ENCODE measurements around the gene CHD6.
"Not testable (repeated sequence)": the region's sequence is repeated elsewhere in the genome, so short reads cannot be mapped to it uniquely, and the experiment has no call there.

CHD6 gene

DNA sequence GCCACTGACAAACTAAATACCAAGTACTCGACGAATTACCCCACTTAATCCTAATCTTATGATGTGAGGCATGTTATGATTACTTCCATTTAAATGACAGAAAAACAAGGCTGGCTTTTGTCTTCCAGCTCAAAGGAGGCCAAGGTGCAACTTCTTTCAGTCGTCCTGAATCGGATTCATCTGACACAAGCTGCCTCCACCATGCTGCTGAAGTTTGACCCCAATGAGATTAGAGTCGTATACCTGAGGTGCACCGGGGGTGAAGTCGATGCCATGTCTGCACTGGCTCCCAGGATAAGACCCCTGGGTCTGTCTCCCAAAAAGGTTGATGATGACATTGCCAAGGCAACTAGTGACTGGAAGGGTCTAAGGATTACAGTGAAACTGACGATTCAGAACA lies 71.0 kb downstream of the CHD6 start:
- no peak for DNase-seq (ENCODE audit: low read depth in 2 of 2)

DNA sequence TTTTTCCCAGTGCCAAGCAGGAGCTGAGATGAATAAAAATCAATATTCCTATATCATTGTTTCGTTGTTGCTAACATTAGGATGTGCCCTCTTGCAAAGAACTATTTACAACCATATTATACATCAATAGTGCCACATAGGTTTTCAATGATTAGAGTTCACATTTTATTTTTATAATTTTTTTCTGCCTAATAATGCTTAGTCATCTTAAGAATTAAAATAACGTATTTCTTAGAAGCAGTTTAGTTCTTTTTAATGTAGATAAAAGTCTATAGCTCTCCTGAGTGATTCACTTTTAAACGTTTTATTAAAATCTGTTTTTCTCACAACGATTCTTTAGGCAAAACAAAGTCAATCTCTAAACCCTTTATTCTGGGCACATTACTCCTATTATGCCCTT lies 71.6 kb downstream of the CHD6 start:
- DNase-seq (ENCODE audit: low read depth in 2 of 2), result no peak

DNA sequence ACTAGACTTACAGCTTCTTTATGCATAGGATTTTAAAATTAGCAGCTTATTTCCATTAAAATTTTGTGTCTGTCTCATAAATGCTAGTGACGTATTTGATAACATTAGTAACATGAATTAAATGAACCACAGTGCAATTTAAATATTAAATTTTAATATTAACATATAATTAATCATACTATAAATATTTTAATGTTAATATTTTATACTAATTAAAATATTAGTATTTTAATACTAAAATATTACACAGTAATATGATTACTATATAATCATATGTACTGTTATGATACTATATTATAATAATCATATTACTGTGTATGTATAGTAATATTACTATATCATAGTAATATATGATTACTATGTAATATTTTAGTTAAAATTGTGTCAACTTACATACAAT lies 73.7 kb downstream of the CHD6 start:
- DNase-seq (ENCODE audit: low read depth in 2 of 2), result no peak

DNA sequence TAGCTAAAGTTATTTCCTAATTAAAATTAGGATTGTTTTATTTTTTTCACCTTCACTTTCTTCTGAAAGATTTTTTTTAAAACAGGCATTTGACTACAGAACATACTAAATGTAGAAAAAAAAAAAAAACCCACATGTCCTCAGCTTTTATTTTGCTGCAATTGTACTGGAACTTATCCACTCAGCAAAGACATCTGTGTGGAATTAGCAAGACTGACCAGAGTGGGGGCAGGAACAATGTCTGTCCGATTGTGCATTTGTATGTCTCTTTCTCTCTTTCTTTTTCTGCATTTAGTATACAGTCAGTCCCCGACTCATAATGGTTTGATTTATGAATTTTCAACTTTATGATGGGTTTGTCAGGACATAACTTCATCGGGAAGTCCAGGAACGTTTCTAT lies 77.3 kb downstream of the CHD6 start:
- DNase-seq (ENCODE audit: low read depth in 2 of 2), result no peak

DNA sequence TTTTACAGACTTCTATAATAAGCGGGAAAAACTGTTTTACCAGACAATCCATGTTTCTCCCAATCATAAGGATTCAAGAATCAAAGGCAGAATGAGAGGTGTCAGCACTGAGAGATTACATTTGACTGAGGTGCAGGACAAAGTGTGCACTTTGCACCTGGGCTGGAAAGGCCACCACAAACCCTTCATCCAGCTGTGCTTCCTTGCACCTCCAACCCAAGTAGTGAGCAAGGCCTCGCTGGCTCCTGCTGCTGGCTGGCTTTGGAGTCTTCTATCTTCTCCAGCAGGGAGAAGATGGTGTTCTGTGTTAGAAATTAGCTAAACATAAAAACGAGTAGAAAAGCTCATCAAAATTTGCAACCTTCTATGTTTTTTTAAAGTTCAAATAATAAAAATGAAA lies 77.7 kb downstream of the CHD6 start:
- DNase-seq (ENCODE audit: low read depth in 2 of 2), result no peak

DNA sequence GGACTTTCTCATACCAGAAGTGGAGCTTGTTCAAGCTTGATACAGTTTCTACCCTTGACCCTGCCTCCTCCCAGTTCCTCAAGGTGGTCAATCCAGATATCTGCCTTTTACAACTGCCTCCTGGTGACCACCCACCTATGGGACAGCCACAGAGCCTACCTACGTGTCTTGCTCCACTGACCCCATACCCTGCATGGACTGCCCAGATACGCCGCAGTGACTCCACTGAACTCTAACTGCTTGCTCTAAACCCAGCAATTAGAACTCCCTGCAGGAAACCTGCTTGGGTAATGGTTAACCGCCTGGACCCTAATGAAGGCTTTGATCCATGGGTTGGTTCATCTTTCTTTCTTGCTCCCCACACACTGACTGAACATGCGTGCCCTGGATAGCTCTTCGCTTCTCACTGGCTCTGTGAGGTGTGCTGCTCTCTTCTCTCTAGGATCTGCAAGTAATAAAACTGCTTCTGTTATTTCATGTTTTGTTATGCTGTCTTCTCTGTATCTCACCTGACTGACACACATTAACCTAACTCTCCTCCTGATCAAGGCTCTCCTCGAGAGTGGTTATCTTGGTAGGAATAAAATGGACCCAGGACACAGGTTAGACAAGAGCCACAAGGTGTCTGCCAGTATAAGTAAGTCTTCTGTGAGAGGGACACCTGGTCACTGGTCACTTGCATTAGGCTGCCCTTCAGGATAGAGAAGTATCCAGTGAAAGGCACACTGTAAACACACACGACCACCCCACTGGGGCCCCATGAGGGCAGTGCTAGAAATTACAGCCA lies 79.2 kb downstream of the CHD6 start:
- DNase-seq (ENCODE audit: low read depth in 2 of 2), result no peak

DNA sequence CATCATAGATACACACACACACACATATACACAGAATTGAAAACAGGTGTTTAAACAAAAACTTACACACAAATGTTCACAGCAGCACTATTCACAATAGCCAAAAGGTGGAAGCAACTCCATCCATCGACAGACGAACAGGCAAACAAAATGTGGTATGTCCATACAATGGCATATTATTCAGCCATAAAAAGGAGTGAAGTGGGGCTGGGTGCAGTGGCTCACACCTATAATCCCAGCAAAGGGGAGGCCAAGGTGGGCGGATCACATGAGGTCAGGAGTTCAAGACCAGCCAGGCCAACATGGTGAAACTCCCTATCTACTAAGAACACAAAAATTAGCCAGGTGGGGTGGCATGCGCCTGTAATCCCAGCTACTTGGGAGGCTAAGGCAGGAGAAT lies 80.3 kb downstream of the CHD6 start:
- no peak for DNase-seq (ENCODE audit: low read depth in 2 of 2)

DNA sequence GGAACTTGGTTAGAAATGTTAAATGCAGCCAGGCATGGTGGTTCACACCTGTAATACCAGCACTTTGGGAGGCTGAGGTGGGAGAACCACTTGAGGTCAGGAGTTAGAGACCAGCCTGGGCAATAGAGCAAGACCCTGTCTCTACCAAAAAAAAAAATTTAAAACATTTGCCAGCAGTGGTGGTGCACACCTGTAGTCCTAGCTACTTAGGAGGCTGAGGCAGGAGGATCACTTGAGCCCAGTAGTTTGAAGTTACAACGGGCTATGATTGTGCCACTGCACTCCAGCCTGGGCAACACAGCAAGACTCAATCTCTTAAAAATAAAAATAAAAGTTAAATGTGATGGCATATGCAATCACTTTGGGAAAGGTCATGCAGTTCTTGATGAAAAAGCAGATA lies 82.6 kb downstream of the CHD6 start:
- DNase-seq (ENCODE audit: low read depth in 2 of 2), result not testable (repeated sequence)

DNA sequence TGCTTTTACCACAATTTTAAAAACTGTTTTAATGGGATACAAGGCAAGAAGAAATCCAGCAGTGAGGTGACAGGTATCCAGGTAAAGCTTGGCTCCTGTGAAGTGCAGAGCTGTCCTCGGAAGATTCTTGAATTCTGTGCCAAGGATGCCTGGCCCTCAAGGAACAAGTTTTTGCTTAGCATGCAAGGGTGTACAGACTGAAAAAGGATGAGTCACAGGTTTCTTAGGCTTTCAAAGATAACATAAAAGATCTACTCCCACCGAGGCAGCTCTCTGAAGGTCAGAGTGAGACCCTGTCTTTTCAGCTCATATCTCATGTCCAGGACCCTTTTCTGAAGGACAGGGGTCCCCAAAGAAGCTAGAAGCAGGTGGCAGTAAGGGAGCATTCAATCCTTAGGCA lies 83.3 kb downstream of the CHD6 start:
- DNase-seq (ENCODE audit: low read depth in 2 of 2), result no peak

DNA sequence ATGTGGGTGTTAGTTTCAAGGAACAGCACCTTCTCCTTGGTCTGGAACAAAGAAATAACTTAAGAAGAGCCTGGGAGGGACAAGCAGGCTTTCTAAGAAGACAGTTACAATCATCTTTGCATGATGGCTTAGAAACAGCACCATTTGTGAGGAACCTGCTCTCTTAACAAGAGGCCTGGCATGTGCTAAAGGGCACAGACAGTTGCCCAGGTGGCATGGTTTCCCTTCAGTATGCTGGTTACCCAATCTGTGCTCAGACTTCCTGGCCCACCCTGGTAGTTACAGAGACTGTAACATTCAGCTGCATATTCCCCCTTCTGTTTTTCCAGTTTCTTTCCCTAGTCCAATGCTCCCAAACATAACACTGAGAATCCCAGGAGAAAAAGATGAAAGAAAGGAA lies 84.0 kb downstream of the CHD6 start:
- DNase-seq (ENCODE audit: low read depth in 2 of 2), result no peak

DNA sequence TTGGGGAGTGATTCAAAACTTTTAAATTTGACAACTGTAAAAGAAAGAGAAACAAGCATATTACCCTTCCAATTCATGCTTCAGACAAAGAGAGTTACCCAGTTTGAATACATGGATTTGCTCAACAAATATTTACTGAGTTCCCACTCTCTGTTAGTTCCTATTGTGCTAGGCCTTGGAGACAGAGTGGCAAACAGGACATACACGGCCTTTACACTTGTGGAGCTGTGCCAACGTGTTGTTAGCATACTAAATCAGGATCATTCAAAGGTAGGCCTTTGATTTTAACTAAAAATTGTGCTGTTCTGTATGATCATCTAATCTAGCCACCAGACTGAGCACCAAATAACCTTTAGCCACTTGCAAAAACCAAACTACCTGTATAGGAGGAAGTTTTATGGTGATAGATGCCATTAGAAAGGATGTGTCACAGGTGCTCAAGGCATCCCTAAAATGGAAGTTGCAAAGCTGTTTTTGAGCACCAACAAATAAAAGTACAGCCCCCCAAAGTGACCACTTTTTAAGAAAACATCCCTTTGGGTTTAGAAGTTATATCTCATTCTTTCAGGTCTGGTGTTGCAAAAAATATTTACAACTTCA lies 84.5 kb downstream of the CHD6 start:
- no peak for DNase-seq (ENCODE audit: low read depth in 2 of 2)

DNA sequence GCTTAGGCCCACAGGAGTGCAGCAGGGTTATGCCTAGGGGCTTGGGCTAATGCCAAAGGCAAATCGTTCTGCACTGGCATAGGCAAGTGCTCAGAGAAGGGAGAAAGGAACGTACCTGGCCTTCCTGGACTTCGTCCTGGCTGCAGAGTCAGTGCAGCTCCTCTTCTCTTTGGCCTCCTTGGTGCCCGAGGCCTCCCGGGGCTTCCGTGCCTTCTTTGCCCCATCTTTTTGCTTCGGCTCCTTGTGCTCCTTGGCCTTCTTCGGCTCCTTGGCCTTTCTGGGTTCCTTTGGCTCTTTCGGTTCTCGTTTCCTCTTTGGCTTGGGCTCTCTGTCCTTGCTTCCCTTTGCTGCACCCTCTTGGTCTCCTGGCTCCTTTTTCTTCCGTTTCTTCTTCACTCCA lies 85.2 kb downstream of the CHD6 start:
- DNase-seq (ENCODE audit: low read depth in 2 of 2), result no peak

DNA sequence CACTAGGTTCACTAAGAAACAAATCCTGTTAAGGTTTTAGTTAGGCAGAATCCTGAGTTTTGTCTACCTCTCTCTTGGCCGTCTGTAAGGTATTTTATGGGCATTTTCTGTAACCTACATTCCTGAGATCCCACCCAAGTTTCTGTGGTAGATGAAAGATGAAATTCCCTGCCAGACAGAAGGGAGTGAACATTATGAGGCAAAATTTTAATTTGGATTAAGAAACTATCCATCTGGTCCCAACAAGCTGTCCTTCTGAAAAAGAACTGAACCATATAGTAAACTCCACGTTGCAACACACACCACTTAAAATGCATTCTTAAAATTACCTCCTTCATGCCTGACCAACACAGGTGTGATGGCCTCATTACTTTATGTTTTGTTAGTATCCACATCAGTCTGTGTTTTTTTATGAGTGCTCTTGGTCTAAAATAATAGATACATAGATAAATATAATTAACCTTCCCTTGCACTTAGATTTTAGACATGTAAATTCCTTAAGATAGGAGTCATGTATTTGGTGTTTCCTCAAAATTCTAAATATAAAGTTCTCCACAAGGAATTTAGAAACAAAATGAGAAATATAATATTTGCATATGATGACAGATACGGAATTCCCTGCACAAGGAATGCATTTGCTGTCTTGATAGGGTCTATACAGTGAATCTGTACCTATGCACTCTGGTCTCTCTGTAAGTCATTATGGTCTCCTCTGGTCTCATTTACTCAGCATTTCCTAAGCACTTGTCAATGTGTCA lies 86.5 kb downstream of the CHD6 start:
- no peak for DNase-seq (ENCODE audit: low read depth in 2 of 2)

DNA sequence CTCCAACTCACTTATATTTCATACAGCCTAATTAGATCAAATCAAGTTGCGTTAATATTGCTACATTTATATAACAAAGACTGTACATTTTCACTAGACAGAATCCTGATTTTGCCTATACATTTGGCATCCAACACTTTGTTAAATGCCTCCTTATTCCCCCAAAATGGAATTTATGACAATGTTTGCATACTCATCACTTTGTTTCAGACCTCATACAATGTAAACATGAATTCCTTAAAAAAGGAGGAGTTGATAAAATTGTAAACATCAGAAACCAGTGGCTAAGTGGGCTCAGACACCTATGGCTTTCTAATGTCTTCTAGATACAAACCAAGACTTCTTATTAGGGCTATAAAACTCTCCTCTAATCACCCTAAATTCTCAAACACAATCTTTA lies 87.3 kb downstream of the CHD6 start:
- no peak for DNase-seq (ENCODE audit: low read depth in 2 of 2)

DNA sequence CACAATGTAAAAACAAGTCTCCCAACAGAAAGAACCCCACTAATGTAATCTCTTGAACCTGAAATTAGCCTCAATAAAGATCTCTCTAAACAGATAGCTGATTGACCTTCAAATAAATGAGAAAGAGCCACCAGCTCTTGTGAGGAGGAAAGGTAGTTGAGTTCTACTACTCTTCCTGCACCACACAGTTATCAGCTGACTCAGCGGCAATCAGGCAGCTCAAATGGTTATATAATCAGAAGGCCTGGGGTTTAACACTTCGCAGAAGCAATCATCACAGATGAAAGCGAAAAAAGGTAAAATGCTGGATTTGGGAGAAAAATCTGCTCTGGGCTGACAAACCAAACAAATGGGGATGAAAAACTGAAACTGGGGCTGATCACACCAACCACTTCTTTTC lies 91.8 kb downstream of the CHD6 start:
- DNase-seq (ENCODE audit: low read depth in 2 of 2), result no peak

DNA sequence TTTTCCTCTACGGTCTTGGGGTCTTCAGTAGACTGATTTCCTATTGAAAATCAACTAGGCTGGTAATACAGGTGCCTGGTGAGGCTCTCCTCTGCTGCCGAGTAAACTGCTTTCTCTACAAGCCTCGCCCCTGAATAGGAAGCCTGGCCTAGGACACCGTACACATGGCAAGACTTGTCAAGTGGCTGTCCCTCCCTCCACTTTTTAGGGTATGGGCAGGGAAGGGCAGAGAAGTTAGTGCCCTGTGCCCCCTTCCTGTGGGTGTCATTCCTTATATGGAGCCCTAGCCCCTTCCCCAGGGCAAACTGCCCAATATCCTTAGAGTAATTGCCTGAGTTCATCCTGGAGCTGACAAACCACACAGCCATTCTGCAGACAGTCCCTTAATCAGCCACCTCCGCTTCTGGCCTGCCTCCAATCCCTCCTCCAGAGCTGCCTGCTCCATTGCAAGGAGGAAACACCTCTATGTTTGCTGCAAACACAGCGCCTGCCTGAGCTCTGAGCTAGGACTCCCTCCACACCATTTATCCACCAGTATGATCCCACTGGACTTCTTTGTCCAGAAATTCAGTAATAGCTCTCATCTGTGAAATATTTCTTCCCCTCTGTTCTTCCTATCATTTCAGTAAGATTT lies 93.1 kb downstream of the CHD6 start:
- DNase-seq (ENCODE audit: low read depth in 2 of 2), result no peak

DNA sequence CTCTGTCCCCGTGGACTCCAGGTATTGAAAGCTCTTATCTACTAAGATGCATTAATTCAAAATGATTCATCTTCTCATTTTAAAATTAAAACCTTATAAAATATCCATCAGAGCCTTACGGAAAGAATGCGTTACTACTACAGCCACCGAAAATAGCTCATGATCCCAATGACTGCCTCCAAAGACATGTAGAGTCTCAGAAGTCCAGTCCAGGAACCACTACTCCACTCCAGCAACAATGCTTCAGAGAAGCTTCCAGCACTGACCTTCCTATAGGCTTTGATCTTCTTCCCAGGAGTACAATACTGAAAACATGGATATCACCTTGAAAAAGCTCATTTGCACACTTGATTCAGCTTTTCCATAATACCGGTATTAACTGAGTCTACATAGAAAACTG lies 94.3 kb downstream of the CHD6 start:
- no peak for DNase-seq (ENCODE audit: low read depth in 2 of 2)

DNA sequence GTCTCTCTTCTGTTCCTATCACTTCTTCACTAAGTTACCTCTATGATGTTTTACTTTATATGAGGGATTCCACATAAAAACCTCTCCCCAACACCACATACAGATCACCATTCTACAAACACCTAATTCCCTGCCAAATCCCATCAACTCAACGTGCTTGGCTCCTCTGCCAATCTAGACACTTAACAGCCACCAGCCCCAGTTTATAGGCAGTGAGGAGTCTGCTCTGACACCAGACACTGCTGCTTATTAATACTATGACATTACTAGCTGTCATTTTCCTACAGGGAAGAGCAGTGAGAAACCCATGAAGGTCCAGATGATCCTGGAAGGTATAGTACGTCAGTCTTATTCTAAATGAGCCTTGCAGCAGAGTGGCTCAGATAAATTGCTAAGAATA lies 104.3 kb downstream of the CHD6 start:
- DNase-seq (ENCODE audit: low read depth in 2 of 2), result no peak

DNA sequence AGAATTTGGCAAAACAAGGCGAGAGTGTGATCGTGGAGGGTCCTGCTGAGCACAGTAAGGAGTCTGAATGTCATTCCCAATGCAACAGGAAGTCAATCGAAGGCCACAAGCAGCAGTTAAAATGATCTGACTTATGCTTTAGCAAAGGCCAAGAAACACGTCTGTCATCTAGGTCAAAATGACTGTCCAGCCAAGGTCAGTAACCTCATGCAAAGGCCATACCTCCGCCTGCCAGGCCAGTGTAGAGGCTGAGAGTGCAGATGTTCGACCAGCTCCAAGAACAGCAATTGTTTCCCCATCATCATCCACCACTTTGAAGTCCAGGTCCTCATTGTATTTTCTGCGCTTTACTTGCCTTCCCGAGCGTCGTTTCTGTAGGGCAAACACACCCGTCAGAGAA lies 105.6 kb downstream of the CHD6 start:
- no peak for DNase-seq (ENCODE audit: low read depth in 2 of 2)

DNA sequence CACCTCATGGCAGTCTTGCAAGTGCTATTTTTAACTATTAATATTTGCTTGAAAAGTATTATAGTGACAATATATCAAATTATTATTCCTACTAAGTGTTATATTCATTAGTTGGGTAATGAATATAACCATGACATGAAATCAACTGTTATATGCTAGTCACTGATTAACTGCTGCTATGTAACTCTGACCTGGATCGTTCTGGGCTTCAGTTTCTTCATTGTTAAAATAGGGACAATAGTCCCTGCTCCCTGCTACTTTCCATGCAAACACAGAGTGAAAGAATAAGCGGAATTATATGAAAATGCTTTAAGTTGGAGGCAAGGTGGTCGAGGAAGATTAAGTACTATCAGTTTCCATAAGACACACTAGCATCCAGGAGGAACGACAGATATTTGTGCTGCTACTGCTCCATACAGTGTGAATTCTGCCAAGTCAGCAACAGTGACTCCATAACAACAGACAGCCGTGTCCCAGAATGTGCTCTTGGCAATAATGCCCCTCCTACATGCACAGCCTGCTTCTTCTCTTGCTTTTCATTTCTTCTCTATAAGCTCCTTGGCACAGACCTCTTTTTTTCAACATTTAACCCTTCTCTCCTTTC lies 107.2 kb downstream of the CHD6 start:
- DNase-seq (ENCODE audit: low read depth in 2 of 2), result no peak

DNA sequence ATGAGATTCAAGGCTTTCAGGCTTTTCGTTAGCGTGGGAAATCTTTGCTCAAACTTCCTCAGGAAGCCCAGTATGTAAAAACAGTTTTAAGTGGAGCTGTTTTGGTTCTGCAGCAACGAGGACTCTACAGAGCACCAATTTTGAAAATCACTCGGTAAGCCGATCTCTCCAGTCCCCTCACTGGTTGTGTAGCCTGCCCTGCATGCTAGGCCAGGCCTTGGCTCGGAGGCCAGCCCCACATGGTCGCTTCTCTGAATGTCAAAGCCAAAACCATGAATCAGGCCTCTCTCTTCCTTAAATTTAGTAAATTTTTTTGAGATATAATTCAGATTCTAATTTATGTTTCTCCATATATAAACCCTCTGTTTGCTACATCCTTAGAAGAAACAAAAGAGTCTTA lies 108.0 kb downstream of the CHD6 start:
- no peak for DNase-seq (ENCODE audit: low read depth in 2 of 2)
